ENCODE measurements around the gene XCL1.
"Not testable (repeated sequence)": the region's sequence is repeated elsewhere in the genome, so short reads cannot be mapped to it uniquely, and the experiment has no call there.

XCL1 gene

DNA sequence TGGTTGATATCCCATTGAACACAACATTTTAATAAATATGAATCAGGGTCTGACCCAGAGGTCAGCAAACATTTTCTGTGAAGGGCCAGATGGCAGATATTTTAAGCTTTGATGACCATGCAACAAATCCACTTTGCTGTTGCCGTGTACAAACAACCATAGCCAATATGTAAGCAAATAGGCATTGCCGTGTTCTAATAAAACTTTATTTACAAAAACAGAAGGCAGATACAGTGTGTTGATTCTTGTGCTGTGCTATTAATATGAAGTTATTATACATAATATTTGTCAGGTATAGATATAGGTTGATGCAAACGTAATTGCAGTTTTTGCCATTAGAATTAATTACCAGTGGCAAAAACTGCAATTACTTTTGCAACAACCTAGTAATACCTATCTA lies 8.8 kb upstream of the XCL1 start:
- no peak for DNase-seq (ENCODE audit: low read depth in 2 of 2)

DNA sequence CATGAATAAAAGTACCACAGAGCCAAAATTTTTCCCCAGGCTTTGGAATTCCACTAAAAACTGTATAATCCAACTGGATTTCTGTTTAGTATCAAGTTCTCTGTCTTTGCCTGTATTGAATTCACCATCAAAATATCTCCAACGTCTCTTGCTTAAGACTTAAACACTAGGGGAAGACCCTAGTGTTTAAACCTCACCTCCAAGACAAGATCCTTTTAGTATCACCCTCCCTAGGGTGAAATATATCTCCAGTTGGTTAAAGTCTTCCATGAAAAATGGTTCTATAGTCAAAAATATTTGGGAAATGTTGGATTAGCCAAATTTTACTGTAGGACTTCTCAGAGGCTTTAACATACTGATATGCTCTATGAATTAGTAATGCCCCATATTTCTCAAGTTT lies 8.1 kb upstream of the XCL1 start:
- DNase-seq (ENCODE audit: low read depth in 2 of 2) = no peak

DNA sequence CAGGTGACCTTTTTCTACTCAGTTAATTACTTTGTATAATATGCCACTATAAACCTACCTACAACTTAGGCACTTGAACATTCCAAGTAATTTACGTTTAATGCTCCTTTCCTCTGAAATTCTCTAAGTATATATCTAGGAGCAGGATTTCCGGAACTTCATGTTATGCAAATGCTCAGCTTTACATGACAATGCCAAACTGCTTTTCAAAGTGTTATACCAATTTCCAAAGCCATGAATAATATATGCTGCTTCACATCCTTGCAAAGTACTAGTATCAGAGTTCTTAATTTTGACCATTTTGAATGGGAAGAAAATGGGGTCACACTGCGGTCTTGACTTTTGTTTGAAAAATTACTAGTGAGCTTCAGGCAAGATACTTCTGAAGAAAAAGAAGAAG lies 5.8 kb upstream of the XCL1 start:
- DNase-seq (ENCODE audit: low read depth in 2 of 2) = no peak

DNA sequence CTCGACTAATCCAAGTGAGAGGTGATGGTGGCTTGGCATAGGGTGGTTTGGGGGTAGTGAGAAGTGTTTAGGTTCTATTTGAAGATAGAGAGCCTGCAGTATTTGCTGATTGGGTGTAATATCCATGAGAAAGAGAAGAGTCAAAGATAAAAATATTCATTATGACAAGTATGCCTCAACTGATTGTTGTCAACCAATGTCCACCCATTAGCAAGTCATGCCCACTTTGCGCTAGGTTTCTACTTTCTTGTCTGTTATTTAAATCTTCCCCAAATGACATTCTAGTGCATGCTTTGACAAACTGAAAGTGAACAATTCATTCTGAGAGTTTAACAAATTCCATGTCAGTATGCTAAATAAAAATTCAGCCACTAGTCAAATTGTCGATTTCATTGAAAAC lies 3.8 kb upstream of the XCL1 start:
- DNase-seq (ENCODE audit: low read depth in 2 of 2) = no peak

DNA sequence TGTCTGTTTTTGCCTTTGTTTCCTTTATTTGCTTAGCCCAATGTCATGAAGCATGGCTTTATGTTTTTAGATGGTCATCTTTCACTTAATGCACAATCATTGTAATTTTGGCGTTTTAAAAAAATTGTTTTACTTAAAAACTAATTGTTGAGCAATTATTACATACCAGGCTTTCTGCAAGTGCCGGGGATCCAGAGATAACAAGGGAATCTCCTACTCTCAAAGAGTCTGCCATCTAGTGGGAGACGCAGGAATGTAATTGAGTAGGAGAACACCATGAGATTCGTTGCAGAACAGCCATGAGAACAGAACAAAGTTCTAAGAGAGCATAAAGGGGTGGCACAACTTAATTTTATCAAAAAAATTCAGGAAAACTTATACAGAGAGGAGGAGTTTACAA lies 2.2 kb upstream of the XCL1 start:
- not testable (repeated sequence) for DNase-seq (ENCODE audit: low read depth in 2 of 2)

DNA sequence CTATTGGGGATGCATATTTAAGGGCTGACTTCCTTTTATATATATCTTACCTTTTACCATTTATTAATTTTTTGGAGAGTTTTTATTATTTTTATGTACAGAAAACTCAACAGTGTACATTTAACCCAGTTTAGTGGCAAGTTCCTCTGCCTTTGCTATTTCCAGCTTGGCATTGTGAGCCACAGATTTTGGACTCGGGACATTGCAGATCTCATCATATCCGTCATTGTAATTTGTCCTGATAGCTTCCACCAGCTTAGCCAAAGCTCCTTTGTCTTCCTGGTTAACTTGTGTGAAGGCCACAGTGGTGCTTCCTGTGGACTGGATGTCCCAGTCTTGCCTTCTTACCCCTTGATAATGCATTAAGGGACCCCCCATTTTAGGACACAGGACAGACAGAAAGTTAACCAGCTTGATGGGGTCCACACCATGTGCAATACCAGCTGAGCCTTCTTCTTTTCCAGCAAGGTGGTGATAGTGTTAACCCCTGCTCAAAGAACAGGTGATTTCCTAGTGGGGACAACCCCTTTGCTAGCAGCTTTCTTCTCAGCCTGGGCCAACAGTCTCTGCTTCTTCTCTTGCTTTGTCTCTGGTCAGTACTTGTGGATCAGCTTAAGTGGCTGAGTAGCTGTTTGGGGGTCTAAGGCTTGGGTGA lies 2.3 kb downstream of the XCL1 start:
- DNase-seq (ENCODE audit: low read depth in 2 of 2) = not testable (repeated sequence)

DNA sequence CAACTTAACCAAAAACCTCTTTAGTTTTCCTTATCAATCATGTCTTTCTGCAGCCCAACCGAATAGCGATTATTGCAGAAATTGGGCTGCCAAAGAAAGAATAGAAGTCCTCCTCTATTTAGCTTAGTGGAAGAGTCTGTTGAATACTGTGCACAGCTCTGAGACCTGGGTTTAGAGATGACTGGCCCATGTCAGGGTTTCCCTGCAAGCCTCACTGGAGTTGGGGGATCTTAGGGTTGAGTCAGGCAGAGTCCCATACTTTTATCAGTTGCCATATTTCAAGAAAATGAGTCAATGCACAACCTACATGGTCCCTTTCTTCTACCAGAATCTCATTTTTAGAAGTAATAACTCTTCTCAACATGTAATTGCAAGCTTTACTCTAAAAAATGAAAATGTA lies 3.9 kb downstream of the XCL1 start:
- not testable (repeated sequence) for DNase-seq (ENCODE audit: low read depth in 2 of 2)

DNA sequence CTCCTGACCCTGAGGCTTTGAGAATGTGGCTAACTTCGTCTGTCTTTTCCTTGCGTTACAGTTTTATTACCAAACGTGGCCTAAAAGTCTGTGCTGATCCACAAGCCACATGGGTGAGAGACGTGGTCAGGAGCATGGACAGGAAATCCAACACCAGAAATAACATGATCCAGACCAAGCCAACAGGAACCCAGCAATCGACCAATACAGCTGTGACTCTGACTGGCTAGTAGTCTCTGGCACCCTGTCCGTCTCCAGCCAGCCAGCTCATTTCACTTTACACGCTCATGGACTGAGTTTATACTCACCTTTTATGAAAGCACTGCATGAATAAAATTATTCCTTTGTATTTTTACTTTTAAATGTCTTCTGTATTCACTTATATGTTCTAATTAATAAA lies 4.6 kb downstream of the XCL1 start:
- DNase-seq (ENCODE audit: low read depth in 2 of 2) = not testable (repeated sequence)

DNA sequence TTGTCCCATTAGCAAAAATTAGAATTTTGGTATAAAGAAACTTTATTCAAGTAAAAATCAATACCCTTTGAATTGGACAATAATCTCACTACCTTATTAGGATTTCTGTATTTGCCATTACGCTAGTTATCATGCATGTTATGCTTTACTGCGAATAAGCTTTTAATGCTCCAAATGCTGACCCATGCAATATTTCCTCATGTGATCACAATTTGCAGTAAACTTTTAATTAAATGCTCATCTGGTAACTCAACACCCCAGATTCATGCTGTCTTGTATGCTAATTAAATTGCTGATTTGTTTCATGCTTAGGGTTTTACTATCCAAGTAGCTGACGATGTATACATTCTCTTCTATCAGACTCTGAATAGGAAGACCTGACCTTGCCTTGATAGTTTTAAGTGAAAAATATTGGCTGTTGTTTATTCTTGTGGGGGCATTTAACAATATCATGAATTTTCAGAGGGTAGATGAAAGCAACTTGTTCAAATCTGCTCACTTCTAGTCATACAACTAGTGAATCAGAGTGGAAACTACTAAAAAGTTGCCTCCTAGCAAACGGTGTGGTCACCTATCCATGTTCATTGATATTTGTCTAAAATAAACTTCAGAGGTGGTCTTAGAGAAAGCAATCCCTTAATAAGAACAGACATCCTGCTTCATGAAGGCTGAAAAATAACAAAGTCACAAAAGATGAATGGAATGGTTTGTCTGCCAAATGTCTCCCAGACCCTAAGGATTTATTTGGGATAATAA lies 5.6 kb downstream of the XCL1 start:
- DNase-seq (ENCODE audit: low read depth in 2 of 2) = no peak

DNA sequence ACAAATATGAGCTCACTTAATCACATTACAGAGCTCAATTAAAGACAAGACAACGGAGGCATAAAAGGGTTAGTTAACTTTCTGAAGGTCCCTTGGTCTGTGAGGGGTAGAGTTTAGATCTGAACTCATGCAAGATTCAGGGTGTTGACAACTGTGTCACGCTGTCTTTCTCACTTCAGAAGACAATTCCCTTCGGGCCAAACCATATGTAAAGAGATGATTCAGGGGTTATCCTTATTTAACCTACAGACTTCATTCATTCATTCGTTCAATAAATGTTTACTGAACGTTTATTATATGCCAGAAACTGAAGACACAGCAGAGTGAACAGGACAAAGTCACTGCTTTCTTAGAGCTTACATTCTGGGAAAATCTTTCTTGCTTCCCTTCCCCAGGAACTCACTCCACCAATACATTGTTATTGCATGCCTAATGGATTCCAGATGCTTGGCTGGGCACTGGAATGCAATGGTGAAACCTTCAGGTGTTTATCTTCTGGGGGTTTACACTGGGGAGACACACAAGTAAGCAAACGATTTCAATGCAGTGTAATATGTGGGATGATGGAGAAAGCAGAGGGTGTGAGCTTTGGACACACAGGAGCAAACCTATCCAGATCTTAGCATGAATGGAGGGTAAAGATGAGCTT lies 6.4 kb downstream of the XCL1 start:
- no peak for DNase-seq (ENCODE audit: low read depth in 2 of 2)

DNA sequence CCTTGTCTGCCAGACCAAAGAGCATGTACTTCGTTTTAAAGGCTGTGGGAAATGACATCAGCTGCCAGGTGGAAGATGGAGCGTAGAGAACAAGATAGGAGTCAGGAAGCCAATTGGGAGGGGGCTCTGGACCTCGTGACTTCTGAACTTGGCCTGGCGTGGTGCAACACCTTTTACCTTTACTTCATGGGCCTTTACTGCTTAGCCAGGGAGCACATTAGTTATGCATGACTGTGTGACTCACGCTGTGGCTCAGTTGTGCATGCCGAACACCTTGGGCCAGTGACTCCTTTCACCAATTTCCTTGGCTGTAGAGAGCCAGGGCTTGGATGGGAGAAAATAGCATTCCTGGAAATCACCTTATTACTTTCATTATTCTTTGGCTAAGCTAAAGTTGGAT lies 7.2 kb downstream of the XCL1 start:
- DNase-seq (ENCODE audit: low read depth in 2 of 2) = no peak

DNA sequence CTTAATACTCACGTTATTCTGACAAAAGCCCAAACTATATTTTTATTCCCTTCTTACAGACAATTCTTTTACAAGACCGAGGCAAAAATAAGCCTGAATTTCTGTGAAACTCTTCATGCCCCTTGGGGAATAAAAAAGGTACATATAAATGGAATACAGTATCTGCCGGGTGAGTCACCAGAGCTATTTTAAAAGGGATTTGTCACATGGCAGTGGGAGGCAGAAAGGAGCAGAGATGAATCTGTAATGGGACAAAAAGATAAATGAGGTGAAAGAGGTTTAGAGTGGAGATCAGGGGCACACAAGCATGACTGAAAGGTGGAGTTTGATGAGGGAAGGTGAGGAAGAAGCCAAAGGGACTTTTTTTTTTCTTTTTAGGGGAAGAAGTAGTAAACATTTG lies 8.8 kb downstream of the XCL1 start:
- no peak for DNase-seq (ENCODE audit: low read depth in 2 of 2)

DNA sequence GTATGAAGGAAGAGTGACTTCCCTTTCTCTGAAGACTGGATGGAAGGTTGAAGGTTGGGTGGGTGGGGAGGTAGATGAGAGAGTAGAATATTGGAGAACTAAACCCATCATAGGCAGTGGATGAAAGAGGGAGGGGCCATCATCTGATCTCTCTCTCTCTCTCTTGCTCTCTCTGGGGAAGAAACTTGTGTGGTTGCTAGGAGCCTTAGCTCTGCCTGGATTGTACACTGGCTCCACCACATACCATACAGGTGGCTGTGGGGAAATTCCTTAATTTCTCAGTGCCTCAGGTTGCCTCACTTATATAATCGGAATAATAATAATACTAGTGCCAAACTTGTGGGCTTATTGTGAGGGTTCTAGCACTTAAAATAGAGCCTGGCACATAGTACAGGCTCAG lies 9.5 kb downstream of the XCL1 start:
- DNase-seq (ENCODE audit: low read depth in 2 of 2) = no peak

DNA sequence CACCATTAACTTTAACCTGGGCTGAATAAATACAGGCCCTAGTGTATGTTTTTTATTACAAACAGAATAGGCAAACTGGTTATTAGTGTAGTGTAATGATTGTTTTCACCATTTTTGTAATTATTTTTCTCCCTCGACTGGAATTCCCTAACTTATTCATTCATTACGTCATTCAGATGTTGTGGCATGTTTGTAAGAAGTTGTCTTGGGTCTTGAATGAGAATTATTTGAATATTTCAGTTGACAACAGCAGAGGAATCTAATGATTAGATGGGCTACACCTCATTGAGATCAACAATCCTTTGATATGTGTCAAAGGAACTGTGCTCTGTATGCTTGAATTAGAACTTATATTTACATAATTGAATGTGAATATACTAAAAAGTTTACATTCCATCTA lies 12.8 kb downstream of the XCL1 start:
- DNase-seq (ENCODE audit: low read depth in 2 of 2) = no peak

DNA sequence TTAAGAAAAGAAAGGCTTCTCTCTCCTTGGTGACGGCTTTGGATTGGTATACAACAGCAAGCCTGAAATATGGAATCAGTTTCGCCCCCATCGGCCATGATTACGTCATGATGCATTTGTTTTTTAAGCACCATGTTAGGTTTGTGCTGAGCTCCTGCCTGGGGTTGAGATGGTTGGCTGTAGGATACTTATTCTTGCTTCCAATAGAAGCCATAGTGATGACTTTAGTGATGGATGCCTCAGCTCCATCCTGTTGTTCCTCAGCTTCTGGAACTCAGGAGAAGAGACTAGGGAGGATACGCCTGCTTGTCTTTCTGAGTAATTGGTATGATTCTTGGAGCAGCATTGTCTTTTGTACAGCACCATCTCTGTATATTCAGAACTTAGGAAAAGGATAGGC lies 14.7 kb downstream of the XCL1 start:
- no peak for DNase-seq (ENCODE audit: low read depth in 2 of 2)

DNA sequence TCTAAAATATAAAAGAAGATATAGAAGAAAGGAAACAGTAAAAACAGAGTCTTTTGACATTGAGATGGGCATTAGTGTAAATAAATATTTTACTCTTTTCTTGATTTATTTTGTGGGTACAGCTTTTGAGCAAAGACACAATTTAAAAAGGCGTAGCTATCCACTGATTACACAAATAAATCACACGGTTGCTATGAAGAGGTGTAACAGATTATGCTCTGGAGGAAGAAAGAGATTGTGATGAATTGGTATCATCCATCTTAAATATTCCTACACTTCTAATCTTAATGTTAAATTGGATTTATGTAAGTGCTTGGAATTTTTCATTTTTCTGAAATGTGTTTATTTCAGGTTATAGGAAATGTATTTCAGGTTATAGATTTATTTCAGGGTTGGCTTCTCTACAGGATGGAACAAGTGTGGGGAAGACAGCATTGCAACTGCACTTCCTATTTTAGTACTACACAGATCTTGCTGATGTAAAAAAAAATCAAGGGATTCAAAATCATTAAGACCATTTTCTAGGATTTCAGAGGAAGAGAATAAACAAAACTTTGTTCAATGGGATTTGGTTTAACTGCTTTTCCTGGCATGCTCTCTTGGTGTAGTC lies 15.3 kb downstream of the XCL1 start:
- no peak for DNase-seq (ENCODE audit: low read depth in 2 of 2)

DNA sequence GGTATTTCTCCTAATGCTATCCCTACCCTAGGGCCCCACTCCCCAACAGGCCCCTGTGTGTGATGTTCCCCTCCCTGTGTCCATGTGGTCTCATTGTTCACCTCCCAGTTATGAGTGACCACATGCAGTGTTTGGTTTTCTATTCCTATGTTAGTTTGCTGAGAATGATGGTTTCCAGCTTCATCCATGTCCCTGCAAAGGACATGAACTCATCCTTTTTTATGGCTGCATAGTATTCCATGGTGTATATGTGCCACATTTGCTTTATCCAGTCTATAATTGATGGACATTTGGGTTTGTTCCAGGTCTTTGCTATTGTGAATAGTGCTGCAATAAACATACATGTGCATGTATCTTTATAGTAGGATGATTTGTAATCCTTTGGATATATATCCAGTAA lies 19.0 kb downstream of the XCL1 start:
- not testable (repeated sequence) for DNase-seq (ENCODE audit: low read depth in 2 of 2)

DNA sequence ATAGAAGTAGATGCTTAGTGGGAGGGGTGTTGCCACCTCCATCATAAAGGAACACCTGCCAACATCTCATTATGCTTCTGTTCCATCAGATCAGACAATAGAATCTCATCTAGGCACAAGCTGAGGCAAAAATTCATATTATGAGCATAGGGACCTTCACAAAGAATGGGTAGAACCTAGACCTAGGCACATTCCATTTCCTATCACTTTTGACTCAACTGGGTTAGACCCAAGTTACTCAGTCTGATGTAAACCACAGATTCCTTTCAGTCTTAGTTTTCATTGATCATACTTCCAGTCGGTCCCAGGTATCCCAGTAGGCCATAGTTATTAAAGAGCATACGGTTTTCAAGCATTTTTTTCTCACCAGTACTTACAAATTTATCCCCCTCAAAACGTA lies 21.7 kb downstream of the XCL1 start:
- DNase-seq (ENCODE audit: low read depth in 2 of 2) = no peak

DNA sequence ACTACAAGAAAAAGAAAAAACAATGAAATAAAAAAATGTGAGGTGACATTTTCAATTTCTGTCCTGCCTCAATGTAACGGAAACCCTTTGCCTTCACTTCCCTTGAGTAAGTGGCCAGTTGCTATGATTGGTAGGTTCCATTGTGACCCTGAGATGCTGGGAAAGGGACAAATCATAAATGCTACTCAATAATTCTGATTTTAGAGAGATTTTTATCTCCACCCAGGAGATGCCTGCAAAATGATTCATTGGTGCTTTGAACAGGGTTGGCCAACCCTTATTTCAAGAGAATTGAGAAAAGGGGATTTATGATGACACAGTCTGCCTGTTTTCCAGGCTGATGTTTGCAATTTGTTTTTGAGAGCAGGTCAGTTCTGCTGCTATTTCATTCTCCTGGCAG lies 22.5 kb downstream of the XCL1 start:
- DNase-seq (ENCODE audit: low read depth in 2 of 2) = no peak

DNA sequence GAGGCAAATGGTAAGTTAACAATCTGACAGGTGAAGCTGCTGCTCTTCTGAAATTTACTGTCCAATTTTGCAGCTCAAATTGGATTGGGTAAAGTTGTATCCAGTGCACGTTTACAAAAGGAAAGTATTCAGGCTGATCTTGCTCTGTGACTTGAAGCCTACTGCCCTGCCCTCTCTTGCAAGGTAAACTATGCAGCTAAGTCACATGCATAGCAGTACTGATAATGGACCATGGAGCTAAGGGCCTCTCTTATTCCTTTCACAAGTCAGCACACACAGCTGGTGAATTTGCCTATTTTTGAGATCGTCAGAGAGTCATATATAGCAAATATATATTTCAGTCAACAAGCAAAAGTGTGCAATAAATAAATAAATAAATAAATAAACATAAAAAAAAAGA lies 23.2 kb downstream of the XCL1 start:
- no peak for DNase-seq (ENCODE audit: low read depth in 2 of 2)

DNA sequence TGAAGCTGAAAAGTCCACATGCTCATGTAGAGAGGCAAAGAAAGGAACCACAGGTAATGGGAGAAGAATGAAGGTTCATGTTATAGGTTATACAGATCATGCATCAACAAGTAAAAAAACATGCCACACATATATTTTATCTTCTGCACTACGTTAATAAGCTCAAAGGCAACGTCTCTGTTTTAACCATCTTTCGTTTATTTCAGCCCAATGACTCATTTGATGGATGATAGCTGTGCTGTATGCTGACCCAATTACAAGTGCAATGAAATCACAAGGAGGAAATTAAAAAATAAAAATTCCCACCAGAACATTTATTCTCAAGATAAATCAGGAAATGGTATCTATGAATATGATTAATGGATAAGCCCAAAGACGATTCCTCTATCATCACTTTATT lies 24.6 kb downstream of the XCL1 start:
- no peak for DNase-seq (ENCODE audit: low read depth in 2 of 2)

DNA sequence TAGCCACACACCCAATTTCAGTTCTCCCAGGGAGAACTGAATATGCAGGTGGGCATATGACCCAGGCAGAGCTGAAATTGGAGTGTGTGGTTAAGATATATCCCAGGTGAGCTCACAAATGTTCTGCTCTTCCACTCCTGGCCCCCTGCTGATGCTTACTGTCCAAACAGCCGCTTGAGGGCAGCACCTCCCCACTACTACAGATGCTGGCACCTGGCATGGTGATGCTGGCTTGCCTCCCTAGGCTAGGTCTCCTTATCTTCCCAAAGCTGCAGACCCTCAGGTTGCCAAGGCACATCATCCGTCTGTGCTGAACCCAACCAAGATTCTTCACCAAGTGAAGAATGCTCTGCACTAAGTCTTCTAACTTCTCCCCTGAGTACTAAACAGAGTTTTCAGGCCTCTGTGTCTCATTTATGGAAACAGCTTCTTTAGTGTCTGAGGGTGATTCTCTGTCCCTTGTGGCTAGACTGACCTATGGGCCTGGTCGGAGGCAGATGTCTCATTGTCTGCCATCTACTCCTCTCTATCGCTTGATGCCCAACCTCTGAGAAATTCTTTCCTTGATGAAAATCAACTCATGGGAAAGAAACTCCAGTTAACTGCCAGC lies 27.2 kb downstream of the XCL1 start:
- DNase-seq (ENCODE audit: low read depth in 2 of 2) = peak; percentile 43 to 44
